SH-SY5Y (cell line): ENCODE results near the gene CDC42BPB.

Experiments
- GATA2 ChIP-seq: IDR thresholded peaks from 2 replicates; pipeline ENCODE4 v1.6.1; 2011; ENCODE audit warnings: mild to moderate bottlenecking, low read depth, low read length
- GATA3 ChIP-seq: IDR thresholded peaks from 2 replicates; pipeline ENCODE4 v1.6.1; 2011; ENCODE audit warnings: low read depth, mild to moderate bottlenecking, low read length, moderate library complexity

Gene CDC42BPB

DNA sequence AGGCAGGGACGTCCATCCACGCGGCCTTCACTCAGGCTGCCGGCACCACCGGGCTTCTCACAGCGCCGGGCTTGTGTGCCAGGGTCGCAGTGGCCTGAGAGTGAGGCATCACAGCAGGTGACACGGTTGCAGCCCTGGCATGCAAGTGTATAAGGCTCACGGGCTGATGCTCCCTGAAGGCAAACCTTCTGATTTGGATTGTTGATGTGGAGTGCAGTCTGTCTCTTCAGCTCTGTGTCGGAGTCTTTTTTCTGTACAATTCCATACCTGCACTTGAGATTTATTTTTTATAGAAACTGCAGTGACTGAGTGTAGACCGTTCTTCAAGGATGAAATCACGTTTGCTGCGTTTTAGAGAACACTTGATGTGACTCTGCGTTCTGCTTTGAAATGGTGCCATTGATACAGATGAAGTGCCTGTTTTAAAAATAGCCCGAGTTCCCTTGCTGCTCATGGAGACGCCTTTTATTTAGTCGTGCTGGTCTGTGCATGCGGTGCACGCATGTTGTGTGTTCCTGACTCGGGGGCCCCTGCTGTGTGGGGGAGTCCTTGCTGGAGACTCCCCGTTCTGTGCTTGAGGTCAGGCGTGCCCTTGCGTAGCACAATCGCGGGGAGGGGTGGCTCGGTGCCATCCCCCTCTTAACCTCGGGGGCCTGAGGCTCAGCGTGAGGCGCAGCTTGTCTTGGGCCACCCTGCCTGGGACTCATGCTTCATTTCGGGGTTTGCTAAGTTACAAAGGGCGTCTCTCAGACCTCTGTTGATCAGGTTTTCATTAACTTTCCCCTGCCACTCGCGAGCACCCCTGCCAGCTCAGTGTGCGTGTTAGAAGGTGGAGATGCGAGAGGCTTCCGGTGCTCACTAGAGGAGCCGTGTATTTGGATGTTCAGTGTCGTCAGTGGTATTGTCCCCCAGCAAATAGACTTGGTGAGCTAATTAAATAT is 156.4 kb downstream of the CDC42BPB start:
- TF ChIP-seq GATA2 (no peak), GATA3 (no peak)

DNA sequence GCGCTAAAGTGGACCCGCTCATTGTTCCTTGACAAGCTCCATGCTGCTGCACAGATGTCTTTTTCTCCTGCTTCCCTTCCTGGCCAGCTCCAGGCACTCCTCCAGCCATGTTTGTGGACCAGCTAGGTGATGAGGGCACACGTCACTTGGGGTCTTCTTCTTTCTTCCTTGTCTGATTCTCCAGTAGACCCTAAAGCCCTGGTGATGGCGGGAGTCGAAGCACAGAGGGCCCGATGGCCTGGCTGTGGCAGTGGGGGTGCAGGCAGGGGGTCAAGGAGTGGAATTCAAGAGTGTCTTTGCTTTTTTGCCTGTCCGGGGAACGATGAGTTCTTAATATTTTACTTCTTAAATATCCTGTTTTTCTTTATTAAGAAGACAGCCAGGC is 157.8 kb downstream of the CDC42BPB start:
- TF ChIP-seq GATA3 (no peak), GATA2 (no peak)

DNA sequence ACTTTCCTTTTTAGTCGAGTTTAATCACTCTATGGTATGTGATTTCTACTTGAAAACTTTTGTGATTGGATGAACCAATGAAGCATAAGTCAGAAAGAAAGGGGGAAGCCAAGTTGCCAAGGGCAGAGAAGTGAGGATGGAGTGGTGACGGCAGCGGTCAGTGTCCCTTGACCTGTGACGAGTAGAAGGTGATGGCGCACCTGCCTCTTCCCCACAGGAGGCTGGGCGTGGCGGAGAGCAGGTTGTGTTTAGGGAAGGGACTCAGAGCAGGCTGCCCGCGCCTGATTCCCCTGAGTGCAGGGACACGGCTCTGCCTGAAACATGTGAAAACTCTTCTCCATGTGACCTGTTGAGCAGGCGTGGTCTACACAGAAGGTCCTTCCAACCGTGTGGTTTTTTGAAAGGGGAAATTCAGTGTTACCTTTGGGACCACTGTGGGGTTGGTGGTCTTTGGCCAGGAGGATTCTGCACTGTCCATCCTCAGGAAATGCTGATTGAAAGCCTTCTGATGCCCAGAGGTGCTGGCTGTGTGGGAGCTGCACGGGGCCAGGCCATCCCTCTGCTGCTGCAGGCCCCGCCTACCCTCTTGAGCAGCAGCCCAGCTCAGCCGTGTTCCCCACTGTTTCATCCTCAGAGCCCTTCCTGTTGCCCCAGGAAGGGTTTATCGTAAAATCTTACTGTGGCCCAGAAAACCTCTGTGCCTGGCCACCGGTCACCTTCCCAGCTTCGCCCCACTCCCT is 158.4 kb downstream of the CDC42BPB start:
- no peak for TF ChIP-seq GATA2
- TF ChIP-seq GATA3: no peak

DNA sequence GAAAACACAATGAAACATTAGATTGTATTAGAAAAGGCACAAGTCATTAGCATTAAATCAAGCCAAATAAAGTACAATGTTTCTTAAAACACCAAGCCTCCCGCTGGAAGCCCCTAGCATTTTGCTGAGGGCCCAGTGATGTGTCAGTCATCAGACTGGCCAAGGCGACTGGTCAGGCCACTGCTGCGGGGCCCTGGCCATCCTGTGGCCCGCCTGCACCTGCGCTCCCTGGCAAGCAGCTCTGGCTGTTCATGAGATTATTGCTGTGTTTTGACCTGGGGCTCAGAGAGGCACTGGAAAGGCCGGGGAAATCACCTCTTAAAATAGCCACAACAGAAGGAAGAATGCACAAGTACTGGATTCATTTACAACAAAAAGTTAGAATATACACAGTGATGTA is 159.1 kb downstream of the CDC42BPB start:
- no peak for TF ChIP-seq GATA2
- TF ChIP-seq GATA3: no peak

DNA sequence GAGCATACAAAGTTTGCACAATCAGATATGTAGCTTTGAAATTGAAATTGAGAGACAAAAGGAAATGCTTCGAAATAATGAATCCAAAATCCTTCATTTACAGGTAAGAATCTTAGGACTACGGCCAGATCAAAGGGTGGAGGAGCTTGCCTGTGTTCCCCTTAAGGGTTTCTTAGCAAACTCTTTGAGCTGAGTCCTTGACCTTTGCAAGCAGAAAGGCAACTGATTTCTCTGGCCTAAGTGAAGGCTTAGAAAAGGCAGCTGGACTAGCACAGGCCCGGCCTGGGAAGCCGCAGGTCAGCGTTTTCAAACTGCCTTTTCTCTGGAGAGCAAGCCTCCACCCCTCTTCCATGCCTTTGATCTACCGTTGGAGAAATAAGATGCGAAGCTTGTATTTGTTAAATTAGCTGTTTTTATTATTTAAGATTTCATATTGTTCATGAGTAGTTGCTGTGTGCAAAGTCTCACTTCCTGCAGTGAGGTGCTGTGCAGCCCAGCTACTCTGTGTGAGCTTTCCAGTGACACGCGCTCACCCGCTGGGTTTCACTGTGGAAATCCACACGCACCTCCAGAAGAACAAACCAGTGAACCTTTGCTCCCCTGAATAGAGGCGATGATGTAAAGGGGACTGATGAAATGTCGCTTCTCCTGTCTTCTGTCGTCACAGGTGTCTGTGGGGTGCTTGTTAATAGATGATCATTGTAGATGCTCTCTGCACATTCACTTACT is 159.9 kb downstream of the CDC42BPB start:
- TF ChIP-seq GATA3 (no peak), GATA2 (no peak)

DNA sequence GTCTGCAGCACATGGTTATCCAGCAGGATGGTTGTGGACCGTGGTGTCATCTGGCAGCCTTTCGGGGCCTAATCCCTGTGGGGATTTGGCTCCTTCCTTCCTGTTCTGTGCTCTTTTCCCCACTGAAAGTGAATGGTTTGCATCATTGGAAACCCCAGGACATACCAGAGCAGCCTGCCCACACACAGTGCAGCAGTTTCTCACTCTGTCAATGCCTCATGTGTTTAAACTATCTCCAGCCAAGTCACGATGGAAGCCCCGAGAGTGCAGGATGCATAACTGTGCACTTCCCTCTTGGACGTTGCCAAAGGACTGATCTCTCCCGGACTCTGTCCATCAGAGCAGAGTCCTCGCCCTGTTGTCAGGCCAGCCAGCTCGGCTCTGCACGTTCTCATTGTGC is 163.9 kb downstream of the CDC42BPB start:
- TF ChIP-seq GATA2 (no peak), GATA3 (no peak)

DNA sequence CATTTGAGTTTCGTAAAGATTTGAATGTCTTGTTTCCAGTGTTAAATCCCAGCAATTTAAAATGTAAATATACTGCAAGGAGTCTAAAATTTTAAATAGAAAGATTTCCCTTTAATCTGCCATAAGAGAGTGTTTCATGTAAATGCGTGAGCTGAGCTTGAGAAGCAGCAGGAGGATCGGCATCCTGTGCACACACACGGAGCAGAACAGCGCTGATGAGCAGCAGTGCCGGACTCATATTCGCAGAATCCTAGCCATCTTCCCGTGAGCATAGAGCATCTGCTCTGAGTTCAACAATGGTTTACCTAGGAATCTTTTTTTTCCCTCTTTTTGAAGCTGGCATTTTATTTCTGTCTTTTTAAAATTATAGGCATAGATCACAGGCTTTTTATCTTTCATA is 164.7 kb downstream of the CDC42BPB start:
- TF ChIP-seq GATA2: no peak
- TF ChIP-seq GATA3: no peak

DNA sequence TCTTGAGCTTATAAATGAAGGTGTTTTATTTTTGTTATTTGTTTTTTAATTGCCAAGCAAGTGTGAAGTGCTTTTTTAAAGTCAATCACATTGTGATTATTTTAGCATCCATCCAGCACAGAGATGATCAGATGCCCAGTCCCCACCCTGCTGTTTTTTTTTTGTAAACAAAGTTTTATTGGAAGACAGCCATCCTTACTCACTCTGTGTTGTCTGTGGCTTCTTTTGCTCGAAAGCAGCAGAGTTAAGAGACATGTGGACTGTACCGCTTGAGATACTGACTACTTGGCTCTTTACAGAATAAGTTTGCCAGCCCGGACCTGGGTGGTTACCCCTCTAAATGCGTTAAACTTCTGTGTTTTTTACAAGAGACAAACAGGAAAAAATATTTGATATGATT is 165.8 kb downstream of the CDC42BPB start:
- TF ChIP-seq GATA2 (no peak), GATA3 (no peak)

DNA sequence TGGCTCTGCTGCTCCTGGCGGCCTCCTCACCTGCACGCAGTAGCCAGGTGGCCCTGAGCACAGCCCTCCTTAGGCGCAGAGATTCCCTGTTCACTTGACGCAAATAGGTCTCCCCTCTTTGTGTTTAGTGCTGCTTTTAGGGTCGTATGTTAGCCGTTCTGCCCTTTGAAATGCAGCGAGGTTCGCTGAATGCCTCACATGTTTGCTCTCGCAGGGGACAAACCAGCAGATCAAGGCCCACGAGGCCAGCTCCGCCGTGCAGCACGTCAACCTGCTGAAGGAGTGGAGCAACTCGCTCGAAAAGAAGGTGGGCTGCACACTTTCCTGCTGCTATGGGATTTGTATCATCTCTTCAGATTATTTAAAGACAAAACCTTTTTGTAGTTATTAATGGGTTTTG is 166.2 kb downstream of the CDC42BPB start:
- TF ChIP-seq GATA3 (no peak), GATA2 (no peak)

DNA sequence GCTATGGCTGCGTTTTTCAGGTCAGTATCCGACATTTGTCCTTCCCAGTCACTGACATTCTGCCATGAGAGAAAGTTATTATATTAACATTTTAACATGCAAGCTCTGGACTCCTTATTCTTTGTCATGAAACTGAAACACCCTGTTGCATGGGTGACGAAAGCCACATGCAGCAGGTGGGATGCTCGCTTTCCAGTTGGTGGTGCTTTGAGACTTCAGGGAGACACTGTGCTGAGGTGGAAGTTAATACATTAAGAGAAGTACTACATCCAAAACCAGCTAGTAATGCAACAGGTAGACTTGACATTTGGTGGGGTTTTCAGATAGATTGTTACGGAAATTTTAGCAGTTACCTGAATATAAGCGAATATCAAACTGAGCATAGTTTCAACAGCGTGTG is 167.7 kb downstream of the CDC42BPB start:
- TF ChIP-seq GATA2: no peak
- no peak for TF ChIP-seq GATA3

DNA sequence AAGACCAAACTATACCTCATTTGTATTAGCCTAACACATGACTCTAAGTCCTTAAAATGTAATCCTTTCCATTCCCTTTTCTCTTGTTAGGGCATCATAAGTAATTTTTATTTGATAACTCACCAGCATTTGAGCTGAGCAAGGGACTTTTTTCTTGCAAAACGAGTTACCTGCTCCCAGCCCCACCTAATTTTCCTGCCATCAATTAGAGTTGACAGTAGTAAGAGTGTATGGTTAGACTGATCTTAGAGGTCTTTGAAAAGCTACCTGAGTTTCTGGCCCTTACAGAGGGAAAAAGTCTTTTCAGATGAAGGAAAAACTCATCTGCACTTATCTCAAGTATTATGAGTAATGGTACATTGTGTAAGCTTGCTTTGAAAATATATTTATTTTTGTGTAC is 168.6 kb downstream of the CDC42BPB start:
- TF ChIP-seq GATA3 (no peak), GATA2 (no peak)

DNA sequence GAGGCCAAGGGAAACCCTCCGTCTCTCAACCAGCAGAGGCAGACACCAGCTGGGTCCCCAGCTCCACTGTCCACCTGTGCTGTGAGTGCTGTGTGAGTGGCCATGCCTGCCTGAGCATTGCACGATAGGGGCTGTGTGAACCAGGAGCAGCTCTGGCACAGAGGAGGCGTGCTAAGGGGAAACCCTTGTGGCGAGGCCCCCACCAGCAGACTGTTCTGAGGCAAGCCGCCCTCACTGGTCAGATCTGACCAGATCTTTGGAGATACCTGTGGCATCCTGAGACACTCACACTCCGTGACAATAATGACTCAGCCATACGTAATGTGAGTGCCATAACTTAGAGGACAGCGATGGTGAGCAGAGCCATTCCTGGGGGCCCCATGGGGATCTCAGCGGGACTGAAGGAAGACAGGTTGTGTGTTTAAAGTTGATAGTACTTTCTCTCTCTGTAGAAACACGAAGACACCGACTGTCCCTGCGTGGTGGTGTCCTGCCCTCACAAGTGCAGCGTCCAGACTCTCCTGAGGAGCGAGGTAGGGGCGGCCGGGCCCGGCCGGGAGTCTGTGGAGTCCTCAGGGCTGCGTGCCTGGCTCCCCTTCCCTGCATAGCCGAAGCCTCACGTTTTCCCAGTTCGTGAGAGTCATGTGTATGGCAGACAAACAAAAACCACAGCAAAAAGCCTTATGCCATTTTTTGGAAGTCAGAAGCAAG is 171.5 kb downstream of the CDC42BPB start:
- no peak for TF ChIP-seq GATA2
- TF ChIP-seq GATA3: no peak

DNA sequence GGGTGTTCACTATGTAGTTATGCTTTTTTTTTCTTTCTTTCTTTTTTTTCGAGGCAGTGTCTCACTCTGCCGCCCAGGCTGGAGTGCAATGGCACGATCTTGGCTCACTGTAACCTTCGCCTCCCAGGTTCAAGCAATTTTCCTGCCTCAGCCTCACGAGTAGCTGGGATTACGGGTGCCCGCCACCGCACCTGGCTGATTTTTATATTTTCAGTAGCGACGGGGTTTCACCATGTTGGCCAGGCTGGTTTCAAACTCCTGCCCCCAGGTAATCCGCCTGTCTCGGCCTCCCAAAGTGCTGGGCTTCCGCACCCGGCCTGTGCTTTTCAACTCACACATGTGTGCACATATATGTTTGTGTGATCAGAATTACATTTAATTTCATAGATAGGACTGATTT is 173.8 kb downstream of the CDC42BPB start:
- TF ChIP-seq GATA2: no peak
- no peak for TF ChIP-seq GATA3

DNA sequence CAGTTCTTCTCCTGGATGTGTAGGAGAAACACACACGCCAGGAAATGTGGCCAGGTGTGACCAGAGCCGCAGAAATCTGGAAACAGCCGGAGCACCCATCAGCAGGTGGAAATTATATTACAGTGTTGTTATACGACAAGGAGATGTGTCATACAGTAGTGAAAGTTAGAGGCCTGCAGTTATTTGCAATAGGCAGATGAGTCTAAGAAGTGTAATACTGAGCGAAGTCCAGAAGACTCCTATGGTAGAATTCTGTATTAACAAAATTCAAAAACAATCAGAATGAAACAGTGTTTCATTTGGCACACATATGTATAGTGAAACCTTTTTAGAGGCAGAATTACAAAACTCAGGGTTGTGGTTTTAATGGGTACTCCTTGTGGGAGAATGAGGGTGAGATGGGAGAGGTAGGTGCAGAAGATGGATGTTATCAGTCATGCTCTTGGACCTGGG is 174.2 kb downstream of the CDC42BPB start:
- TF ChIP-seq GATA2 (0 out of 2 replicates have a peak, but pooled peaks have one; percentile 3), GATA3 (0 out of 2 replicates have a peak, but pooled peaks have one; percentile 0)
